ENCODE results near the gene CTDSP2.

GRCh38 chr12:57835366-57836288 is 10.9 kb downstream of the CTDSP2 start:
- TF ChIP-seq CTCF (IDR thresholded peaks at IDR 0.05) (no peak), POLR2A (IDR thresholded peaks at IDR 0.05) (no peak)
